Measurements from ENCODE around the gene CSRNP2.

- TF ChIP-seq, protein P1, sequence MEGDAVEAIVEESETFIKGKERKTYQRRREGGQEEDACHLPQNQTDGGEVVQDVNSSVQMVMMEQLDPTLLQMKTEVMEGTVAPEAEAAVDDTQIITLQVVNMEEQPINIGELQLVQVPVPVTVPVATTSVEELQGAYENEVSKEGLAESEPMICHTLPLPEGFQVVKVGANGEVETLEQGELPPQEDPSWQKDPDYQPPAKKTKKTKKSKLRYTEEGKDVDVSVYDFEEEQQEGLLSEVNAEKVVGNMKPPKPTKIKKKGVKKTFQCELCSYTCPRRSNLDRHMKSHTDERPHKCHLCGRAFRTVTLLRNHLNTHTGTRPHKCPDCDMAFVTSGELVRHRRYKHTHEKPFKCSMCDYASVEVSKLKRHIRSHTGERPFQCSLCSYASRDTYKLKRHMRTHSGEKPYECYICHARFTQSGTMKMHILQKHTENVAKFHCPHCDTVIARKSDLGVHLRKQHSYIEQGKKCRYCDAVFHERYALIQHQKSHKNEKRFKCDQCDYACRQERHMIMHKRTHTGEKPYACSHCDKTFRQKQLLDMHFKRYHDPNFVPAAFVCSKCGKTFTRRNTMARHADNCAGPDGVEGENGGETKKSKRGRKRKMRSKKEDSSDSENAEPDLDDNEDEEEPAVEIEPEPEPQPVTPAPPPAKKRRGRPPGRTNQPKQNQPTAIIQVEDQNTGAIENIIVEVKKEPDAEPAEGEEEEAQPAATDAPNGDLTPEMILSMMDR (conservative IDR thresholded peaks at IDR 0.05; ENCODE audit: low read depth, low read length) = no peak
- no peak for TF ChIP-seq EZH2 (IDR thresholded peaks at IDR 0.05; ENCODE audit: low read length, unreplicated experiment)
Measured at GRCh38 chr12:51067229-51067628, 16.2 kb downstream of the CSRNP2 start.

Data from PC-3 (cell line).